HG02798 (cell line): Measurements from ENCODE around the gene IQGAP3.

Source experiments
- ATAC-seq: cut with Tn5 transposase; IDR thresholded peaks from one replicate; pipeline ENCODE4 v1.9.1; 2021; ENCODE audit warnings: mild to moderate bottlenecking; ENCODE audit not compliant: unreplicated experiment, poor library complexity

The IQGAP3 gene

DNA sequence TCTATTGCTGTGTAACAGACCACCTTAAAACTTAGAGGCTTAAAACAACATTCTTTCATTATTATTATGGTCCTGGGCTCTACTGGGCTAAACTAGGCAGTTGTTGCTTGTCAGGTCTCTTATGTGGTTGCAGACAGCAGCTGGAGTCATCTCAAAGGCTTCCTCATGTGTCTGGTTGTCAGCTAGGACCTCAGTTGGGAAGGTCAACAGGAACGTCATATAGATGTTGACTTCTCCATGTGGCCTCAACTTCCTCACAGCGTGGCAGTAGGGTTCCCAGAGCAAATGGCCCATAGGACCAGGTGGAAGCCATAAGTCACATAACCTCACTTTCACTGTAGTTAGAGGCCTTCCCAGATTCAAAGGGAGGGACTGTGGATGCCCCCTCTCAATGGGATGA, 56.4 kb downstream of the IQGAP3 start:
- ATAC-seq, result no peak

DNA sequence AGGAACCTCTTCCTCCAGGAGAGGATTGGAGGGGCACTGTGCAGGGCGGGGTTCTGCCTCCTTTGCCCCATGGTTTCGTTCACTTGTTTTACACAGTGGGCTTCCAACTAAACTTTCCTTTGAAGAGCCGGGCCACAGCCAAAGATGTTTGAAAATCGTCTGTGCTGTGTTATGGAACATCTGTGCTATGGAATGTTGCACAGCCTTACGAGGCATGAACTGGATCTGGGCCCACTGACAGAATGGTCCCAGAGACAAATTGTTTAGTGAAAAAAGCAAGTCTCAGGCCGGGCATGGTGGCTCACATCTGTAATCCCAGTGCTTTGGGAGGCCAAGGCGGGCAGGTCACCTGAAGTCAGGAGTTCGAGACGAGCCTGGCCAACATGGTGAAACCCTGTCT, 59.2 kb downstream of the IQGAP3 start:
- ATAC-seq, result no peak

DNA sequence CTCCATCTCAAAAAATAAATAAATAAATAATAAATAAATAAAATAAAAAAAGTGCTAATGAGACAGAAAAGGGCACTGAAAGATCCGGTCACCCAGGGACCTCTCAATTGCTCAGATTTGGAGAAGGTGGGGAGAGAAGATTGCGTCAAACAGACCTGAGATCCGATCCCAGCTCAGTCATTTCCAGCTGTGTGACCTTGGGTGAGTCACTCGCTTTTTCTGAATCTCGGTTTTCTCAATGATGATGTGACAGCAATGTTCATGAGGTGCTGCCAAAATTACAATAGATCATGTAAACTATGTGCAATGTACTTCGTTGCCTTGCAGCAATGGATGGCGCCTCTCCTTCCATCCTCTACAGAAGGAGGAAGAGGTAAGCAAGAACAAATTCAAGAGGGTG, 60.7 kb downstream of the IQGAP3 start:
- no peak for ATAC-seq

DNA sequence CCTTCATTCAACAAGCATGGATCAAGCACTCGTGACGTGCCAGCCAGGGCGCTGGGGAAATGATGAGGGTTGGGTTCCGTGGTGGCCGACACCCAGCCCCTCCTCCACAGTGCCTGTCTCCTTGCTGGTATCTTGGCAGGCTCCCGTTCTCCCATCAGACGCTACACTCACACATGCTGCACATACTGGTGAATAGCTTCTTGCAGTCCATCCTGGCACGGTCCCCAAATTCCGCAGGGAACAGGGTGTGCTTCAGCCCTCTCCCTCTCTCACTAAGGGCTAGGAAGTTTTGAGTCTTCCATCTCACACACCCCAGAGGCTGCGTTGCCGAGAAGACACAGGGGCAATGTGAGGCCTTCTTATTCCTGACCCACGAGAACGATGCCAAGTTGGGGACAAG, 61.7 kb downstream of the IQGAP3 start:
- ATAC-seq, result no peak

DNA sequence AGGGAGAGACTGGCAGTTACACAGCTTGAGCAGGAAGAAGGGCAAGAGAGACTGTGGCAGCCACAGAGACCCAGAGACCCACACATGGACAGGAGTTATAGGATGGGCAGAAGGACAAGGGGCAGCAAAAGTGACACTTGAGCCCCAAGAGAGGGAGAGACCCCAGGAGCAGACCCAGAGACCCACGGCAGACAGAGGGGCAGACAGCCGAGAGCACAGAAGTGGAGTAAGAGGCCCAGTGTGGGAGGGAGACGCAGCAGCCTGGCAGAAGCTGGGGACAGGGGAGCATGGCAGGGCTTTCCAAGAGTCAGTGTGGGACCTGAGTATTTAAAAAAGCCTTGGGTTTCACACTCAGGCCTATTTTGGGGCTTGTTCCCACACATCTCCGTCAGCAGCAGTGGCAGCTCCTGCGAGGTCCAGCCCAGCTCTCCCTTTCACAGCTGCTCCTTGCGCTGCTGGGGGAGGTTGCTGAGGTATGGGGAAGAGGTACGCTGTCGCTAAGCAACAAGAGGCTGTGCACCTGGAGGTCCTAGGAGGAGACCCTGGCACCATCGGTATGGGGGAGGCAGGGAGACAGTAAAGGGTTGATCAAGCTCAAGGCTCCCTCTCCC, 62.8 kb downstream of the IQGAP3 start:
- ATAC-seq, result no peak

DNA sequence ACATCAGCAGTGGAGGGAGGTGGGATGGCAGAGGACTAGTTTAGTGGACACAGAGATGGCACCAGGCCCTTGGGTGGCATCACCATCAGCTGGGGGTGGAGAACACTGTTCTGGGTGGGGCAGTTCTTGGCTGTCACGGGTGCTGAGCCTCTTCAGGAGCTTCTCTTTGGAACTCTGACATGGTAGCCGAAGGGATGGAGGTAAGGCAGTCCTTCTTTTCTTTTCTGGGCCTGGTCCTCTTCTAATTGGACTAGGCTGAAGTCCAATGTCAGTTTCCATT, 63.5 kb downstream of the IQGAP3 start:
- no peak for ATAC-seq

DNA sequence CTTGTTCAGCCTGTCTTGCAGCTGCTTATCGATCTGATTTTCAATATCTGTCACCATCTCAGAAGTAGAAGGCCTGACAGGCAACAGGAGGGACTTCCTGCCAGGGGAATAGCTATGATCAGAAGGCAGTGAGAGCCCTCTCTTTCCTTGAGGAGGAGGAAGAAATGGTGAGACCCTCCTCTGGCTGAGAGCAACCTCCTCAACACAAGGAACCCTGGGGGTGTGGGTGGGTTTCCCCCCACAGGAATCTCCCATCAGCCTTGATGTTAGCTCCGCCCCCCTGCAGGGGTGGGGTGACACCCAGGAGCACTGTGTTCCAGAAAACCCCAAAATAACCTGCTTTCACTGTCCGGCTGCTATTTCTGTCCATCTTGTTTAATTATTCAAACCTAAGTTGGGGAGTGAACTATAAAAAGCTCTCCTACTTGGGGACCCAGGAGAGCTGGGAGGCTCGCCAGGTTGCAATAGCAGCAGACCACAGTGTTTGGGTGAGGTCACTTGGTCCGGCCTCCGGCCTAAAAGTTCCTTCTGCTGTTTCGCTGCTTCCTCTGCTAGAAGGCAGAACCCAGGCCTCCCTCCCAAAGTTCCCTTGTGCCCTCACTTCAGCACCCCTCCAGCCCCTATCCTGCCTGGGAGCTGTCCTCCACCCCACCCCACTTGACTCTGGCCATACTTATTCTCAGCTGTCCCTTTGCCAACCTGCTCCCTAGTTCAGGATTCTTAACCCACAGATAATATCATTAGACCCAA, 64.0 kb downstream of the IQGAP3 start:
- ATAC-seq, result no peak

DNA sequence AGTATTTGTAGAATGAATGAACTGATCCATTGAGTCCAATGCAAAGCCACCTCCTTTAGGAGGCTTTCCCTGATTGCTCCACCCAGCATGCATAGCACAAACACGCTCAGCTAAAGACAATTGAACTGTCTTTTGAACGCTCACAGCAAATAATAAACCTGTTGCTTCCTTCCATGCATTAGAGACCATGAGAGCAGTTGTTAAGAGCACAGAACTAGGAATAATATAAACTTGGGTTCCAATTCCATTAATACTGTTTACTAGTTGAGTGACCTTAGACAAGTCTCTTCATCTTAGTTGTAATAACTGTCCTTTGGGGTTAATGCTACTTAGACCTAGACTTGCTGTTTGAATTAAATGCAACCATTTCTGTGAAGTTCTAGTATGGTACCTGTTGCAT, 65.9 kb downstream of the IQGAP3 start:
- no peak for ATAC-seq

DNA sequence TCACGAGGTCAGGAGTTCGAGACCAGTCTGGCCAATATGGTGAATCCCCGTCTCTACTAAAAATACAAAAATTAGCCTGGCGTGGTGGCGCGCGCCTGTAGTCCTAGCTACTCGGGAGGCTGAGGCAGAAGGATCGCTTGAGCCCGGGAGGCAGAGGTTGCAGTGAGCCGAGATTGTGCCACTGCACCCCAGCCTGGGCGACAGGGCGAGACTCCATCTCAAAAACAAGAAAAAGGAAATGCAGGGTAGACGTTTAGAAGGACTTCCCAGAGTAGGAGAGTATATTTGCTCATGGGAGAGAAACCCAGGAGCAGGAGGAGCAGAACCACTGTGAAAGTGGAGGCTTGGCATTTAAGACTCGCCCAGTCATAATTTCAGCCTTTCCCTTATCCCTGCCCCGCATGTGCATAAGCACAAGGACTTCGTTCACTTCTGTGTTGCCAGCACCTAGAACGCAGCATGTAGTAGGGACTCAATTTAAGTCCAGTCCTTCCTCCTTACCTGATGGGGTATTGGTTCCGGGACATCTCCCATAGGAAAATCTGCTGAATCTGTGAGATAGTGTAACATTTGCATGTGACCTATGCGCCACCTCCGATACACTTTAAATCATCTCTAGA, 66.6 kb downstream of the IQGAP3 start:
- ATAC-seq, result no peak

DNA sequence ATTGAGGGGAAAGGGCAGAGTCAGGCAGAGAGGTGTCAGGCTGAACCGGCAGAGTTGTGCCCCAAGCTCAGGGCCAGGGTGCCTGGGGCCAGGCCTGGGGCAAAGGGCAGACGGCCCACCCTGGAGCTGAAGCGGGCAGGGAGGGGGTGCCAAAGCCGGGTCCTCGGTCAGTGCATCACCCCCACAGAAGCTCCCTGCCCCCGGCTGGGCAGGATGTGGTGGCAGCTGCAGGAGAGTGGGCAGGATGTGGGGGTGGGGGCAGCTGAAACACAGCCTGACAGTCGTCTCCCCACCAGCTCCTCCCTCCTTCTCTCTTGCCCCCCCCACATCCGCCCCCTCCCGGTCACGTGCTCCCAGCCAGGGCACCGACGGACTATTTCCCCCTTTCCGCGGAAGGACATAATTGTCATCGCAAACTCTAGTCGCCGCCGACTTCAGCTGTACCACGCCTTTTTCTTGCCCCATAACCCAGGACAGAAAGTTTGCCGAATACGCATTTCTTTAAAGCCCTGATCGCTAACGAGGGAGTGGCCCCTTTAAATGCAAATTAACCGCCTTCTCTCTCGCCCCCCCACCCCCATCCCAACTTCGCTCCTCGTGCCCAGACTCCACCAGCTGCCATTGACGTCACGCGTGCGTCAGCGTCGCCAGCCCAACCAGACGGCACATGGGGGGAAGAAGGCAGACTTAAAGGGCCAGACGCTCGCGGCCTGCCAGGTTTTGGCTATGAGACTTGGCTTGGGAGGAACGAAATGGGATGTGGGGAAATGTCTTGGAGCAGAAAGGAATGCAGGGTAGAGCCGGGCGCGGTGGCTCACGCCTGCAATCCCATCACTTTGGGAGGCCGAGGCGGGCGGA, 67.3 kb downstream of the IQGAP3 start:
- peak; percentile 35 for ATAC-seq

DNA sequence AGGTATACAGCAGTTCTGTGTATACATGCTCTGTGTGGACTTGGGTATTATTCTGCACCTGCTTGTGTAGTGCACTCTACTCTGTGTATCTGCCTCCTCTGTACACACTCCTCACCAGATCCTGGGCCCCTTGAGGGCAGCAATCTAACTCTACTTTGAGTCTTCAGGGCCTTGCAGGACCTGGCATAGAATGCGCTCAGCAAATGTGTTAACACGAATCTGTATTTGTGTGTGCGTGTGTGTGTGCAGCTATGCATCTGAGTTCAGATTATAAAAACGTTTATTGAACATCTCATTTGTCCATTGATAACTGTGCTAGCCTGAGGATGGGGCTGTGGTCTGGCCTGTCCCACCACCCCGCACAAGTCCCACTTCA, 67.9 kb downstream of the IQGAP3 start:
- ATAC-seq, result no peak

DNA sequence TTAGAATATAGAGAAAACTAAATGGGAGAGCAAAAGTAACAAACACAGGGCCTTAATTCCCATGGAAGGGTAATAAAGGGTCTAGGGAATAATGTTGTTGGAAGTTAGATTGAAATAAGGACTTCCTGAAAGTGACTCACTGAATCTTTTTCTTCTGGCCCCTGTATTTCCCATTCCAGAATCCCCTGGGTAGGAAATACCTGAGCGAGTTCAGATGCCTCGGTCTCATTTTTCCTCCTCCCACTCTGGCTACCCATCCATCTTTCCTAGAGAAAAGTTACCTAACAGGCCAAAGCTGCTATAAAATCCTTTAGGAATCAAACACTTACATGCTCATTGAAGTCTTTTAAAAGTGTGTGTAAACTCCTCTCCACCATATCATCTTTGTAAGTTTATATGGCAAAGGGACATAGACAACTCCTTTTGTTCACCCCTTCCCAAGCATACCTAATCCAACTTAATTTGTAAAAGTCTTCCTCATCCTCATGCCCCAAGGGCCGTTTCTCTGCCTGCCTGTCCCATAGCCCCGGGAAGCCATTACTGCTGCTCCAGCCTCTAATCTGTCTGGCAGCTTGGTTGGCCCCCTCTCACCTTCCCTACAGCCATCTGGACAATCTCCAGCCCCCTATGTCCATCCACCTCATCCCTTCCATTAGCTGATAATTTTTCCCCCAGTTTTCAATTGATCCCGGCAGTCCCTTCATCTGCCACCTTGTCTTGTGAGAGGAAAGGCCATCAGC, 68.5 kb downstream of the IQGAP3 start:
- ATAC-seq, result no peak

DNA sequence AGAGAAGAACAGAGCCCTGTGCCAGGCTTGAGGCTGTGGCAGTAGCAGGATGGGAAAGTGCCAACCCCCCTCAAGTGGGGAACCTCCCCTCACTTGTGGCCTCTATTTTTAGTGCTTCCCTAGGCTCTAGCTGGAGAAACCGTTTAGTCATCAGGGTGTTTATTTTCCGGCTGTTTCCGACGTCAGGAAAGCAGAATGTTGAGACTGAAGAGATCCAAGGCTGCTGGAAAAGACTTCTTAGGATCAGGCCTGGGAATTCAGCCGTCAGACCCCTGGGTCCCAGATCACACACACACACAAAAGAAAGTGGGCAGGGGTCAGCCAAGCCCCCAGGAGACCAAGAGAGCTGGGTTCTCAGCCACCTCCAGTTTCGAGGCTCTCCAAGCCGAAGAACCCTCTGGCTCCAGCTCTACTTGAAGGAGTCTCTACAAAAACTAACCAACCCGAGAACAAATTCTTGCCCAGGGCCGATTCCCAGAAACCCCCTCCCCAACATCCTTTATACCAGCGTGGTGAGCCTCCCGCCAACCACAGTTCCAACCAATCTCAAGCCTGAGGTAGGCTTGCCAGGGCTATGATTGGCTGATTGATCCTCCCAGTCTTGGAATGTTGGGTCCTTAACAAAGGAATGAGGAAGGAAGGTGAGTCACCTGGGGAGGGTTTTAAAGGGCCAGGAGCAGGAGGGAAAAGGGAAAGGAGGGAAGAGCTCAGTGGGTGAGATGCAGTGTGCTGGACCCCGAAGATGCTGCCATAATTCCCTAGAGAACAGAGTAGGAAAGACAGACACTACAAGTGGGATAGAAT, 69.3 kb downstream of the IQGAP3 start:
- ATAC-seq, result no peak

DNA sequence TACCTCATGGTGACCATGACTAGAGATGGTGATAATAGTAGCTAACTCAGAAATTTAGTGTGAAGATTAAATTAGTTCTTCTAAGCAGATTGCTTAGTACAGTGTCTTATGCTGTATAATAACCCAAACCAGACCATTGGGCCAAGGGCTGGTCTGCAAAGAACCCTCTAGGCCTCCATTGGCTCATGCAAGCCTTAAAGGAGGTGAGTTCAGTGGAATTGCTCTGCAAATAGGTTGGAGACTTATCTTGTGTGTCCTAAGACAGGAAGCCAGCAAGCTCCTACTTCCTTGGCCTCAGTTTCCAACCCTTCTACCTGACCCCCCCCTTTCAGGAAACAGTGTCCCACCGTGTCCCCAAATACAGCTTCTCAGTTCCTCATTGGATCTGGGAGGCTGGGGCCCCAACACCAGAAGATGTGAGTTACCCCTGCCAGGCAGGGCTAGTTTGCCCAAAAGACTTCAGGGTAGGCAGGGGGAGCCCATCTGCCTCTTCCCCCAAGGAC, 69.9 kb downstream of the IQGAP3 start:
- ATAC-seq, result no peak

DNA sequence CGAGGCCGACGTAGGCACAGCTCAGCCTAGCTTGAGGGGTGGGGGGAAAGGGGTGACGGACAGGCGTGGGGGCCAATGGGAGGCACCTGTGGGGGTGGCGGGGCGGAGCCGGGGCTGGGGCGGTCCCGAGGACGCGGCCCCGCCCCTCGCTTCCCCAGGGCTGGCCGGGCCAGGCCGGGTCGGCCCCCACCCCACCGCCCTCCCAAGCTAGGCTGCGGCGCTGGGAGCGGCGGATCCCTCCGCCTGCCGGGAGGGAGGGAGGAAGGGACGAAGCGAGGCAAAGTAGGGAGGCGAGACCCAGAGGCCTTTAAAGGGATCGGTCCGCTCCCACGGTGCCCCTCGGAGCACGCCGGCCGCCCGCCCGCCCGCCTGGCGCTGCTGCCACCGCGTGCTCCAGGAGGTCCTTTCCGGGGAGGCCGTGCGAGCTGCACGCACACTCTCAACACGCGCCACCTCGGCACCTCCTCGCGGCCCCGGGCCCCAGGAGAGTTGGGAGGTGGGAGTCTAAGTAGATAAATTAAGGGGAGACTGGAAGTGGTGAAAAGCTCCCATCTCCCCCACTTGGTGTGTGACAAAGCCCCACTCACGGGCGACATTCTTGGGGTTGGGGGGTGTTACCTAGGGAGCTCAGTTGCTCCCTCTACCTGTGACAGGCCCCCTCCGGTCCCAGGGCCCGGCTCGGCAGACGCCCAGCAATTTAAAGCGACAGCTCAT, 71.4 kb downstream of the IQGAP3 start:
- ATAC-seq, result peak; percentile 58

DNA sequence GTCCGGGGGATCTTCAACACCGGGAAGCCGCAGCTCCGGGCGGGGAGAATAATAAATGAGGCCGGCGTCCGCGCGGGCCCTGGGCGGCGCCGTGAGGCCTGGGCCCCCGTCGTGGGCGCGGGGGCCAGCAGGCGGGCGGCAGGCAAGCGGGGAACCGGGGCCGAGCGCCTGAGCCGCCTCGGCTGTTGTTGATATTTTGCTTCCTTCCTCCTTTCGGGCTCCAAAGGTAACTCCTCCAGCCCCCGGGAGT, 71.9 kb downstream of the IQGAP3 start, which contains the start of gene MEF2D:
Gene MEF2D (minus strand): TSS at position 233 of the 250 bp plus-strand sequence. CDS start 17,483 bp downstream, outside the sequence.
- no peak for ATAC-seq

DNA sequence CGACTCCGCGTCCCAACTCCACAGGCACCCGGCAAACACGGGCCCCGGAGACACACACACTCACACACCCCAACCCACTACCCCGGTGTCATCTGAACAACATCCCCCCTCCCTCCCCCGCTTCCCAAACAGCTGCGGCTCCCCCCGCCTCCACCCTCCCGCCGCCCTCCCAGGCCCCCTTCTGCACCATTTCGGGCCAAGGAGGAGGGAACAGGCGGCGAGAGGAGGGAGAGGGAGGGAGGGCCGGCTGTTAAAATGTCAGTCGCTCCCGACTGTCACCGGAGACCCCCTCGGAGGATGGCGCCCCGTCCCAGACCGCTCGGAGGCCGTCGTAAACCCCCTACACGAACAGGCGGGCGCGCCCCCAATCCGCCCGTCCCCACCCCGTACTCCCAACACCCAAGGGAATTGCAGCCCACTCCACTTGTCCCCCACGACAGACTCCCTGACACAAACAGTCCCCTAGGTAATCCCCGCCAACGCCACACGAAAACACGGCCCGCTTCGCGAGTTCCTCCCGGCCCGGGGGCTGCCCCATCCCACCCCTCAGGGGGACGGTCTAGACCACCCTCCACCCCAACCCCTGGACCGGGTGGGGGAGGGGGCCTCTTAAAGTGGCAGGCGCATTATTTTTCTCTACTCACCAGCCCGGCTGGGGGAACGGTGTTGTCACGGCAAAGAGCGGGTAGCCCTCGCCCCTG, 72.4 kb downstream of the IQGAP3 start:
- ATAC-seq, result peak; percentile 8

DNA sequence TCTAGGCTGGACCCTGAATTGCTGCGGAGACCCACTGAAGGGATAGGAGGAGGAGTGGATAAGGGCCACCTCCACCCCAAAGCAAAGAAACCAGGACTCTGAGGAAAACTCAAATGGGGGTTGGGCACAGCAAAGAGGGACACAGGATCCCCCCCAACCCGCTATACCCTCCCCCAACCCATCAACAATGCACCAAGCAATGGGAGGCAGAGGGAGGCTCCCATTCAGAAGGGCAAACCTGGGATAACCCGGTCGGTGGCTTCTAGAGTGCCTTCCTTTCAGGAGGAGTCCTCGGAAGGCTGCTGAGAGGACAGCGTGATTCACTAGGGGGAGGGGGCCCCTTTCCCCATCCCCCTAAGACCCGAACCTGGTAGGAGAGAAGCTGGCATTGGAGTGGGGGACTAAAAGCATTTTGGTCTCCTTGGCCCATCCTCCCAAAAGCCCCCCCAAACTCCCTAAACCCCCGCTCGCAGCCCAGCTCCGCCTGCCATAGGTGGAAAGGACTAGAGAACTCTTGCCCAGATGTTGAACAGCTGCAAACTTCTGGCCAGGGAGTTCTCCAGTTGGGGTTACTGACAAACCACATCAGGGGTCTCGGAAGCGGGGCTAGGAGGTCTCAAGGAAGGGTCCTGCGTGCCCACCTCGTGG, 73.0 kb downstream of the IQGAP3 start:
- no peak for ATAC-seq
